Measurements from ENCODE around the gene TFCP2L1. TPM values are rescaled to one million over a fixed set of nuclear protein-coding genes. Genes with fewer than 3 reads are reported as not detected.

Gene TFCP2L1
- total and polyA plus RNA-seq, 2 experiments from 2014 or later: 0.94 to 6.4 TPM

- no peak for DNase-seq (ENCODE audit: low spot score)
- no peak for ATAC-seq
- H3K4me3 ChIP-seq: no peak overlapping the region
- H3K27me3 Mint-ChIP-seq (ENCODE audit: insufficient read depth, low read depth, poor library complexity): peaks cover 27% of the 10 kb centered on the region
- H3K36me3 ChIP-seq (ENCODE audit: insufficient read depth): no peaks in the 10 kb centered on the region
- H3K9me3 Mint-ChIP-seq: no peaks in the 10 kb centered on the region
- TF ChIP-seq ZNF462 (CRISPR knock-in tag; IDR thresholded peaks at IDR 0.05) (no peak), STAT1 (IDR thresholded peaks at IDR 0.05; ENCODE audit: unreplicated experiment) (no peak), REST (IDR thresholded peaks at IDR 0.05; ENCODE audit: unreplicated experiment) (no peak), ETS1 (IDR thresholded peaks at IDR 0.05) (no peak), NANOG (IDR thresholded peaks at IDR 0.05; ENCODE audit: borderline replicate concordance) (no peak), CREB1 (CRISPR knock-in tag; IDR thresholded peaks at IDR 0.05; ENCODE audit: low read depth) (no peak), POLR2AphosphoS5 (IDR thresholded peaks at IDR 0.05; ENCODE audit: low read depth) (no peak), JUNB (IDR thresholded peaks at IDR 0.05; ENCODE audit: unreplicated experiment) (no peak)
- TF ChIP-seq, protein P1, sequence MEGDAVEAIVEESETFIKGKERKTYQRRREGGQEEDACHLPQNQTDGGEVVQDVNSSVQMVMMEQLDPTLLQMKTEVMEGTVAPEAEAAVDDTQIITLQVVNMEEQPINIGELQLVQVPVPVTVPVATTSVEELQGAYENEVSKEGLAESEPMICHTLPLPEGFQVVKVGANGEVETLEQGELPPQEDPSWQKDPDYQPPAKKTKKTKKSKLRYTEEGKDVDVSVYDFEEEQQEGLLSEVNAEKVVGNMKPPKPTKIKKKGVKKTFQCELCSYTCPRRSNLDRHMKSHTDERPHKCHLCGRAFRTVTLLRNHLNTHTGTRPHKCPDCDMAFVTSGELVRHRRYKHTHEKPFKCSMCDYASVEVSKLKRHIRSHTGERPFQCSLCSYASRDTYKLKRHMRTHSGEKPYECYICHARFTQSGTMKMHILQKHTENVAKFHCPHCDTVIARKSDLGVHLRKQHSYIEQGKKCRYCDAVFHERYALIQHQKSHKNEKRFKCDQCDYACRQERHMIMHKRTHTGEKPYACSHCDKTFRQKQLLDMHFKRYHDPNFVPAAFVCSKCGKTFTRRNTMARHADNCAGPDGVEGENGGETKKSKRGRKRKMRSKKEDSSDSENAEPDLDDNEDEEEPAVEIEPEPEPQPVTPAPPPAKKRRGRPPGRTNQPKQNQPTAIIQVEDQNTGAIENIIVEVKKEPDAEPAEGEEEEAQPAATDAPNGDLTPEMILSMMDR (conservative IDR thresholded peaks at IDR 0.05; ENCODE audit: low read depth in 2 of 2): no peak
- H3K27me3 ChIP-seq (ENCODE audit: insufficient read depth): peaks cover 25% of the 10 kb centered on the region
- no peak overlapping the region for H3K27ac ChIP-seq (ENCODE audit: low read depth)
- H3K4me1 ChIP-seq (ENCODE audit: insufficient read depth): peaks cover 7% of the 10 kb centered on the region
- H4K20me1 ChIP-seq (replicated peaks; ENCODE audit: insufficient read depth): no peaks in the 10 kb centered on the region
- no peak overlapping the region for H3K4me2 ChIP-seq
- no peak overlapping the region for H3K4me3 Mint-ChIP-seq
- H3K9me2 ChIP-seq (ENCODE audit: insufficient read depth): no peaks in the 10 kb centered on the region
- H3K27ac Mint-ChIP-seq: no peak overlapping the region
- no peaks in the 10 kb centered on the region for H3F3A ChIP-seq (replicated peaks; ENCODE audit: low read depth)
- H3K4me1 Mint-ChIP-seq: peaks cover 10% of the 10 kb centered on the region; the same call in 2 of the 3 replicates
- no peak overlapping the region for H2AFZ ChIP-seq
- no peaks in the 10 kb centered on the region for H3K36me3 Mint-ChIP-seq (ENCODE audit: low read depth)
- no peaks in the 10 kb centered on the region for H3K79me2 ChIP-seq (replicated peaks; ENCODE audit: insufficient read depth)
Observed at GRCh38 chr2:121279476-121280220, 5.4 kb downstream of the TFCP2L1 start.

Data from GM23338 (cell line).